WTC11 (cell line): ENCODE measurements around the gene HSPG2.

Source experiments
- CTCF ChIP-seq: fragments of 200-600 bp; IDR thresholded peaks from 2 replicates; pipeline ENCODE4 v1.8.0; 2022; ENCODE audit warnings: antibody characterized with exemption
- ERG ChIP-seq: fragments of 250-450 bp; sonication (Bioruptor Pico); IDR thresholded peaks from 2 replicates; pipeline ENCODE4 v1.8.0; 2021; ENCODE audit warnings: mild to moderate bottlenecking
- FOXK1 ChIP-seq: sonication (generic); formaldehyde crosslinking; IDR thresholded peaks from 2 replicates; pipeline ENCODE4 v1.8.0; 2022; ENCODE audit warnings: mild to moderate bottlenecking, moderate library complexity, missing genetic modification reagents
- HMGXB4 ChIP-seq: sonication (generic); formaldehyde crosslinking; IDR thresholded peaks from 2 replicates; pipeline ENCODE4 v1.8.1; 2023; ENCODE audit warnings: mild to moderate bottlenecking, moderate library complexity, missing genetic modification reagents
- JUN ChIP-seq: sonication (generic); formaldehyde crosslinking; IDR thresholded peaks from 2 replicates; pipeline ENCODE4 v1.8.0; 2023; ENCODE audit warnings: mild to moderate bottlenecking, missing genetic modification reagents
- MLX ChIP-seq: sonication (generic); formaldehyde crosslinking; IDR thresholded peaks from 2 replicates; pipeline ENCODE4 v1.8.1; 2023; ENCODE audit warnings: mild to moderate bottlenecking, missing genetic modification reagents, moderate library complexity
- NFATC4 ChIP-seq: fragments of 250-450 bp; sonication (Bioruptor Pico); IDR thresholded peaks from 2 replicates; pipeline ENCODE4 v1.9.0; 2021; ENCODE audit warnings: mild to moderate bottlenecking
- TCF7 ChIP-seq: sonication (generic); formaldehyde crosslinking; IDR thresholded peaks from 2 replicates; pipeline ENCODE4 v1.8.0; 2022; ENCODE audit warnings: mild to moderate bottlenecking, low read depth, missing genetic modification reagents, moderate library complexity
- TF ChIP-seq, protein P1 (sequence below): sonication (generic); formaldehyde crosslinking; IDR thresholded peaks from 2 replicates; pipeline ENCODE4 v1.8.0; 2023; ENCODE audit warnings: missing genetic modification reagents

DNA sequence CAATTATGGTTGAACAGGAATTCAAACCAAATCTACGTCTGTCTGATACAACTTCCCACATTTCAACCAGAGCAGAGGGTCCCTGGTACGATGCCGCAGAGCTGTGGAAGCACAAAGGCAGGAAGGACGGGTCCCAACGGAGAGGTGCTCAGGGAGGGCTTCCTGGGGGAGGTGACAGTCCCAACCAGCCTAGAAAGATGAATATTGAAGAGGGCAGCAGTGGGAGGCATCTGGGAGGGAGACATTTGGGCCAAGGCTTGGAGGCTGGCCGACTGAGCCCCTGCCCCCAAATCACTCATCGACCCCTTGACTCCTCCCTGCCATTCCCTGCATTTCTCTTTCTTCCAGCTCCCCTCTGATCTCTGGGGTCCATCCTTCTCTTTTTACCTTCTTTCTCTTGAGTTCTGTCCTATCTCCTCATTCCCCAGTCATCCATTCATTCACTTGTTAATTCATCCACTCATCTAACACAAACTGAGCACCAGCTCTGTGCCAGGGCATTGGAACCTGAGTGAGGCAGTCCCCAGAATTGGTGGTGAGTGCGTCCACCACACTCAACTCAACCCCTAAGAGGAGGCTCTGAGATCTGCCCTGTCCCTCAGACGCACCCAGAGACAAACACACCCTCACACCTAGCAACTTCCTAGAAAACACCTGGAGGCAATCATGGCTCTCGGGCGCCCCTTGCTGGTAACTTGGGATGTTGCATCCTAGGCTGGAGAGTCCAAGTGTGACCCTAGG is 26.5 kb upstream of the HSPG2 start:
- TF ChIP-seq CTCF (peak; percentile 94), FOXK1 (CRISPR knock-in tag) (no peak), JUN (CRISPR knock-in tag) (no peak), NFATC4 (CRISPR knock-in tag) (no peak), HMGXB4 (CRISPR knock-in tag) (no peak), TCF7 (no peak), ERG (CRISPR knock-in tag) (no peak), MLX (no peak)
- TF ChIP-seq, protein P1, sequence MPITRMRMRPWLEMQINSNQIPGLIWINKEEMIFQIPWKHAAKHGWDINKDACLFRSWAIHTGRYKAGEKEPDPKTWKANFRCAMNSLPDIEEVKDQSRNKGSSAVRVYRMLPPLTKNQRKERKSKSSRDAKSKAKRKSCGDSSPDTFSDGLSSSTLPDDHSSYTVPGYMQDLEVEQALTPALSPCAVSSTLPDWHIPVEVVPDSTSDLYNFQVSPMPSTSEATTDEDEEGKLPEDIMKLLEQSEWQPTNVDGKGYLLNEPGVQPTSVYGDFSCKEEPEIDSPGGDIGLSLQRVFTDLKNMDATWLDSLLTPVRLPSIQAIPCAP: no peak
